Urinary bladder (tissue), 4 donors: ENCODE data around the gene RAB3GAP1. TPM values are rescaled to one million over a fixed set of nuclear protein-coding genes. Genes with fewer than 3 reads are reported as not detected.

Experiments used
- DNase-seq: peaks from one replicate; pipeline ENCODE4 v3.0.0-alpha.2; 2015; ENCODE audit errors: extremely low spot score
- H3K27ac ChIP-seq: one replicate; pipeline ENCODE4 v1.5.1; 2013; ENCODE audit warnings: low read depth, mild to moderate bottlenecking, moderate library complexity
- H3K36me3 ChIP-seq: one replicate; pipeline ENCODE4 v1.6.1; 2013; ENCODE audit warnings: mild to moderate bottlenecking, moderate library complexity; ENCODE audit not compliant: insufficient read depth
- H3K4me1 ChIP-seq: one replicate; pipeline ENCODE4 v1.6.1; 2013; ENCODE audit warnings: mild to moderate bottlenecking, moderate library complexity; ENCODE audit not compliant: insufficient read depth
- H3K4me3 ChIP-seq: one replicate; pipeline ENCODE4 v1.5.1; 2013; ENCODE audit warnings: low read depth, low read length
- WGBS: extraction: QIAGEN DNeasy Blood & Tissue Kit; methylation state at CpG from one replicate; pipeline ENCODE4 v1.1.7; 2013; 5-methylcytosine and 5-hydroxymethylcytosine counted together
- polyA plus RNA-seq: library from polyadenylated mRNA; stranded (reverse); fragments of 200-250 nt; gene quantifications from one replicate; pipeline ENCODE4 v1.2.3, GENCODE V29; 2013
- total RNA-seq: library from RNA; depleted of rRNA; stranded (reverse); fragments of >200 nt; gene quantifications from one replicate; pipeline ENCODE4 v1.2.3, GENCODE V29; 2014
- donor health status: healthy with polysubstance abuse.
- donor health status: healthy.

Gene RAB3GAP1
- total and polyA plus RNA-seq, 2 donors: 36.9 to 110 TPM

GRCh38 chr2:135144343-135144742 lies 92.3 kb downstream of the RAB3GAP1 start:
- no peak overlapping the region for H3K4me3 ChIP-seq
- no peak overlapping the region for H3K27ac ChIP-seq
- WGBS: 100% methylated on average over 2 of the region's 2 CpGs
- H3K36me3 ChIP-seq: peaks cover 2% of the 10 kb centered on the region
- no peak for DNase-seq
- H3K4me1 ChIP-seq: no peaks in the 10 kb centered on the region

GRCh38 chr2:135149251-135149650 lies 97.2 kb downstream of the RAB3GAP1 start:
- no peak overlapping the region for H3K4me3 ChIP-seq
- no peak overlapping the region for H3K27ac ChIP-seq
- 89% methylated on average over 1 of the region's 1 CpG for WGBS
- H3K36me3 ChIP-seq: no peaks in the 10 kb centered on the region
- no peak for DNase-seq
- H3K4me1 ChIP-seq: no peaks in the 10 kb centered on the region

- H3K36me3 ChIP-seq: no peaks in the 10 kb centered on the region
- WGBS: 91% methylated on average over 1 of the region's 1 CpG
- no peak for DNase-seq
Measured at GRCh38 chr2:135150725-135151124, 98.6 kb downstream of the RAB3GAP1 start.

GRCh38 chr2:135151615-135152014 lies 99.5 kb downstream of the RAB3GAP1 start:
- DNase-seq: no peak
- Histone ChIP-seq H3K4me1 (no peaks in the 10 kb centered on the region), H3K27ac (no peak overlapping the region), H3K36me3 (no peaks in the 10 kb centered on the region), H3K4me3 (no peak overlapping the region)
- WGBS: 88% methylated on average over 3 of the region's 3 CpGs

More at GRCh38 chr2:135150725-135151124, 98.6 kb downstream of the RAB3GAP1 start:
- no peak overlapping the region for H3K27ac ChIP-seq
- H3K4me3 ChIP-seq: no peak overlapping the region
- H3K4me1 ChIP-seq: no peaks in the 10 kb centered on the region

GRCh38 chr2:135152361-135152760 lies 100.3 kb downstream of the RAB3GAP1 start:
- Histone ChIP-seq H3K27ac (no peak overlapping the region), H3K4me3 (no peak overlapping the region), H3K4me1 (no peaks in the 10 kb centered on the region), H3K36me3 (no peaks in the 10 kb centered on the region)
- WGBS: 90% methylated on average over 1 of the region's 1 CpG
- DNase-seq: no peak

- Histone ChIP-seq H3K36me3 (no peaks in the 10 kb centered on the region), H3K4me3 (no peak overlapping the region), H3K27ac (no peak overlapping the region), H3K4me1 (no peaks in the 10 kb centered on the region)
- DNase-seq: no peak
Measured at GRCh38 chr2:135154962-135155361, 102.9 kb downstream of the RAB3GAP1 start.

- H3K27ac ChIP-seq: no peak overlapping the region
- DNase-seq: no peak
- H3K4me1 ChIP-seq: no peaks in the 10 kb centered on the region
- H3K4me3 ChIP-seq: no peak overlapping the region
- H3K36me3 ChIP-seq: peaks cover 1% of the 10 kb centered on the region
- 98% methylated on average over 3 of the region's 3 CpGs for WGBS
Measured at GRCh38 chr2:135157856-135158255, 105.8 kb downstream of the RAB3GAP1 start.

- Histone ChIP-seq H3K36me3 (peaks cover 1% of the 10 kb centered on the region), H3K4me3 (no peak overlapping the region), H3K4me1 (no peaks in the 10 kb centered on the region), H3K27ac (no peak overlapping the region)
- no peak for DNase-seq
- 96% methylated on average over 2 of the region's 2 CpGs for WGBS
Measured at GRCh38 chr2:135159191-135159590, 107.1 kb downstream of the RAB3GAP1 start.

- 90% methylated on average over 5 of the region's 5 CpGs for WGBS
- Histone ChIP-seq H3K4me1 (no peaks in the 10 kb centered on the region), H3K27ac (no peak overlapping the region), H3K4me3 (no peak overlapping the region), H3K36me3 (peaks cover 1% of the 10 kb centered on the region)
- DNase-seq: no peak
Measured at GRCh38 chr2:135162377-135162776, 110.3 kb downstream of the RAB3GAP1 start.

- no peak overlapping the region for H3K4me3 ChIP-seq
- no peak overlapping the region for H3K27ac ChIP-seq
- no peaks in the 10 kb centered on the region for H3K4me1 ChIP-seq
- H3K36me3 ChIP-seq: peaks cover 1% of the 10 kb centered on the region
- 81% methylated on average over 4 of the region's 4 CpGs for WGBS
- DNase-seq: no peak
Measured at GRCh38 chr2:135162786-135163185, 110.7 kb downstream of the RAB3GAP1 start.

- WGBS: 69% methylated on average over 2 of the region's 2 CpGs
- no peak overlapping the region for H3K4me3 ChIP-seq
- peaks cover 1% of the 10 kb centered on the region for H3K36me3 ChIP-seq
- H3K27ac ChIP-seq: no peak overlapping the region
- H3K4me1 ChIP-seq: no peaks in the 10 kb centered on the region
- no peak for DNase-seq
Measured at GRCh38 chr2:135163306-135163705, 111.2 kb downstream of the RAB3GAP1 start.

- H3K4me3 ChIP-seq: no peak overlapping the region
- no peaks in the 10 kb centered on the region for H3K4me1 ChIP-seq
- 90% methylated on average over 5 of the region's 5 CpGs for WGBS
- no peak overlapping the region for H3K27ac ChIP-seq
- DNase-seq: no peak
- peaks cover 7% of the 10 kb centered on the region for H3K36me3 ChIP-seq
Measured at GRCh38 chr2:135163901-135164300, 111.8 kb downstream of the RAB3GAP1 start.

GRCh38 chr2:135164431-135164830 lies 112.3 kb downstream of the RAB3GAP1 start:
- Histone ChIP-seq H3K4me3 (no peak overlapping the region), H3K4me1 (no peaks in the 10 kb centered on the region), H3K27ac (no peak overlapping the region), H3K36me3 (peaks cover 8% of the 10 kb centered on the region)
- 71% methylated on average over 3 of the region's 3 CpGs for WGBS
- no peak for DNase-seq

GRCh38 chr2:135167273-135167672 lies 115.2 kb downstream of the RAB3GAP1 start:
- Histone ChIP-seq H3K36me3 (peaks cover 8% of the 10 kb centered on the region), H3K27ac (no peak overlapping the region), H3K4me3 (no peak overlapping the region), H3K4me1 (no peaks in the 10 kb centered on the region)
- DNase-seq: no peak
- 99% methylated on average over 1 of the region's 1 CpG for WGBS

GRCh38 chr2:135168204-135168856 lies 116.2 kb downstream of the RAB3GAP1 start:
- DNase-seq: no peak
- peaks cover 8% of the 10 kb centered on the region for H3K36me3 ChIP-seq
- no peaks in the 10 kb centered on the region for H3K4me1 ChIP-seq
- no peak overlapping the region for H3K4me3 ChIP-seq
- no peak overlapping the region for H3K27ac ChIP-seq
- 87% methylated on average over 11 of the region's 11 CpGs for WGBS
